ENCODE data around the gene LPCAT3.

GRCh38 chr12:6929466-6930452 is 88.5 kb downstream of the LPCAT3 start:
- TF ChIP-seq CTCF (conservative IDR thresholded peaks at IDR 0.05; ENCODE audit: low read depth, low read length) (no peak), EZH2phosphoT487 (IDR thresholded peaks at IDR 0.05; ENCODE audit: borderline replicate concordance, low read length) (no peak), EZH2 (IDR thresholded peaks at IDR 0.05; ENCODE audit: low read length, unreplicated experiment) (no peak)

All from PC-3 (cell line).